ENCODE measurements around the gene THAP12.

The THAP12 gene

DNA sequence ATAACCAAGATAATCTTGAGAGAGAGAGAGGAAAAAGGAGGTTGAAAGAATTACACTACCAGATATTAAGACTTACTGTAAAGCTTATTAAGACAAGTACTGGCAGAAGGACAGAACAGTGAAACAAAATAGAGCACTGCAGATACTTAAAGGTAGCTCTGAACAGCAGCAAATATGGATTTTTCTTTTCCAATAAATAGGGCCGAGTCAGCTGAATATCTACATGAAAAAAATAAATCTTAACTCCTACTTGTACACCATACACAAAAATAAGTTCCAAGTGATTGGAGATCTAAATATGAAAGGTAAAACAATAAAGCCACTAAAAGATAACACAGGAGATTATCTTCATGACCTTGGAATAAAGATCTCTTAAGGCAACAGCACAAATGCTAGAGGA, 12.4 kb downstream of the THAP12 start:
- Histone ChIP-seq H3K36me3 (ENCODE audit: insufficient read depth, low read length) (peaks cover 24% of the 10 kb centered on the region; the same call in 1 of the 2 replicates), H3K4me2 (ENCODE audit: low read depth, low read length, poor library complexity, severe bottlenecking) (no peak overlapping the region), H3F3A (ENCODE audit: low read depth) (no peaks in the 10 kb centered on the region), H4K20me1 (ENCODE audit: insufficient read depth, low read length, poor library complexity, severe bottlenecking) (peaks cover 35% of the 10 kb centered on the region), H3K9ac (ENCODE audit: low read depth, low read length, poor library complexity, severe bottlenecking) (no peak overlapping the region), H3K9me2 (replicated peaks; ENCODE audit: low read depth, low read length) (no peaks in the 10 kb centered on the region), H3K79me2 (ENCODE audit: insufficient read depth, low read length) (peaks cover 94% of the 10 kb centered on the region), H3K4me1 (ENCODE audit: insufficient read depth, low read length, poor library complexity, severe bottlenecking) (peaks cover 11% of the 10 kb centered on the region), H3K9me3 (ENCODE audit: insufficient read depth, low read depth, low read length) (no peaks in the 10 kb centered on the region), H3K27me3 (ENCODE audit: insufficient read depth, low read length, poor library complexity, severe bottlenecking) (no peaks in the 10 kb centered on the region), H2AFZ (ENCODE audit: low read length) (no peak overlapping the region), H3K4me3 (ENCODE audit: low read length, poor library complexity, severe bottlenecking) (no peak overlapping the region)
- TF ChIP-seq, protein P1, sequence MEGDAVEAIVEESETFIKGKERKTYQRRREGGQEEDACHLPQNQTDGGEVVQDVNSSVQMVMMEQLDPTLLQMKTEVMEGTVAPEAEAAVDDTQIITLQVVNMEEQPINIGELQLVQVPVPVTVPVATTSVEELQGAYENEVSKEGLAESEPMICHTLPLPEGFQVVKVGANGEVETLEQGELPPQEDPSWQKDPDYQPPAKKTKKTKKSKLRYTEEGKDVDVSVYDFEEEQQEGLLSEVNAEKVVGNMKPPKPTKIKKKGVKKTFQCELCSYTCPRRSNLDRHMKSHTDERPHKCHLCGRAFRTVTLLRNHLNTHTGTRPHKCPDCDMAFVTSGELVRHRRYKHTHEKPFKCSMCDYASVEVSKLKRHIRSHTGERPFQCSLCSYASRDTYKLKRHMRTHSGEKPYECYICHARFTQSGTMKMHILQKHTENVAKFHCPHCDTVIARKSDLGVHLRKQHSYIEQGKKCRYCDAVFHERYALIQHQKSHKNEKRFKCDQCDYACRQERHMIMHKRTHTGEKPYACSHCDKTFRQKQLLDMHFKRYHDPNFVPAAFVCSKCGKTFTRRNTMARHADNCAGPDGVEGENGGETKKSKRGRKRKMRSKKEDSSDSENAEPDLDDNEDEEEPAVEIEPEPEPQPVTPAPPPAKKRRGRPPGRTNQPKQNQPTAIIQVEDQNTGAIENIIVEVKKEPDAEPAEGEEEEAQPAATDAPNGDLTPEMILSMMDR (conservative IDR thresholded peaks at IDR 0.05; ENCODE audit: low read length): no peak
- TF ChIP-seq EZH2phosphoT487 (IDR thresholded peaks at IDR 0.05; ENCODE audit: borderline replicate concordance): no peak

- Histone ChIP-seq H3K9me2 (replicated peaks; ENCODE audit: low read depth, low read length) (no peaks in the 10 kb centered on the region), H3K9ac (ENCODE audit: low read depth, low read length, poor library complexity, severe bottlenecking) (no peak overlapping the region), H3F3A (ENCODE audit: low read depth) (no peaks in the 10 kb centered on the region), H3K4me1 (ENCODE audit: insufficient read depth, low read length, poor library complexity, severe bottlenecking) (peaks cover 6% of the 10 kb centered on the region), H2AFZ (ENCODE audit: low read length) (no peak overlapping the region), H3K4me3 (ENCODE audit: low read length, poor library complexity, severe bottlenecking) (no peak overlapping the region), H3K4me2 (ENCODE audit: low read depth, low read length, poor library complexity, severe bottlenecking) (no peak overlapping the region), H3K79me2 (ENCODE audit: insufficient read depth, low read length) (peaks cover 76% of the 10 kb centered on the region), H3K27me3 (ENCODE audit: insufficient read depth, low read length, poor library complexity, severe bottlenecking) (no peaks in the 10 kb centered on the region), H3K36me3 (ENCODE audit: insufficient read depth, low read length) (peaks cover 47% of the 10 kb centered on the region; the same call in 1 of the 2 replicates), H3K9me3 (ENCODE audit: insufficient read depth, low read depth, low read length) (no peaks in the 10 kb centered on the region), H4K20me1 (ENCODE audit: insufficient read depth, low read length, poor library complexity, severe bottlenecking) (peaks cover 22% of the 10 kb centered on the region)
- TF ChIP-seq, protein P1 (conservative IDR thresholded peaks at IDR 0.05; ENCODE audit: low read length): no peak
- TF ChIP-seq EZH2phosphoT487 (IDR thresholded peaks at IDR 0.05; ENCODE audit: borderline replicate concordance): no peak
Observed at GRCh38 chr11:76365038-76365679, 15.8 kb downstream of the THAP12 start.

- H3K79me2 ChIP-seq (ENCODE audit: insufficient read depth, low read length): peaks cover 52% of the 10 kb centered on the region
- peaks cover 4% of the 10 kb centered on the region for H3K4me1 ChIP-seq (ENCODE audit: insufficient read depth, low read length, poor library complexity, severe bottlenecking)
- no peak for TF ChIP-seq EZH2phosphoT487 (IDR thresholded peaks at IDR 0.05; ENCODE audit: borderline replicate concordance)
- TF ChIP-seq, protein P1 (conservative IDR thresholded peaks at IDR 0.05; ENCODE audit: low read length): no peak
- no peak overlapping the region for H3K4me3 ChIP-seq (ENCODE audit: low read length, poor library complexity, severe bottlenecking)
- no peak overlapping the region for H2AFZ ChIP-seq (ENCODE audit: low read length)
- no peak overlapping the region for H3K4me2 ChIP-seq (ENCODE audit: low read depth, low read length, poor library complexity, severe bottlenecking)
- H4K20me1 ChIP-seq (ENCODE audit: insufficient read depth, low read length, poor library complexity, severe bottlenecking): peaks cover 3% of the 10 kb centered on the region
- no peaks in the 10 kb centered on the region for H3K27me3 ChIP-seq (ENCODE audit: insufficient read depth, low read length, poor library complexity, severe bottlenecking)
- no peaks in the 10 kb centered on the region for H3K9me3 ChIP-seq (ENCODE audit: insufficient read depth, low read depth, low read length)
- peaks cover 69% of the 10 kb centered on the region; the same call in 1 of the 2 replicates for H3K36me3 ChIP-seq (ENCODE audit: insufficient read depth, low read length)
- no peak overlapping the region for H3K9ac ChIP-seq (ENCODE audit: low read depth, low read length, poor library complexity, severe bottlenecking)
- H3K9me2 ChIP-seq (replicated peaks; ENCODE audit: low read depth, low read length): no peaks in the 10 kb centered on the region
- no peaks in the 10 kb centered on the region for H3F3A ChIP-seq (ENCODE audit: low read depth)
Observed at GRCh38 chr11:76362716-76363115, 18.2 kb downstream of the THAP12 start.
